A549 (cell line): ENCODE measurements around the gene ILRUN. TPM values are rescaled to one million over a fixed set of nuclear protein-coding genes. Genes with fewer than 3 reads are reported as not detected.
A peak's percentile ranks its signal among the peaks of the same experiment; 100 is the strongest.
"Not testable (repeated sequence)": the region's sequence is repeated elsewhere in the genome, so short reads cannot be mapped to it uniquely, and the experiment has no call there.

Experiments
- ATAC-seq, 2 experiments: fragments of 200-7000 bp in 1 of 2; fragments of >200 bp in 1 of 2; cut with Nextera tagmentation in 1 of 2; cut with Tn5 transposase in 1 of 2; 3 replicates each; pipeline versions ENCODE4 v1.8.0 to v1.9.1; 2018 to 2020; ENCODE audit warnings: mild to moderate bottlenecking in 1 of 2, moderate library complexity in 1 of 2
- CTCF ChIA-PET: fragments of 300-600 bp; sonication (Branson Sonifier 250); formaldehyde crosslinking; extraction: SDS; loops from one replicate; lab custom pipeline; 2021; ENCODE audit warnings: antibody characterized with exemption, inconsistent platforms; lab: Yijun Ruan, JAX
- POLR2A ChIA-PET: fragments of 350-600 bp; formaldehyde crosslinking; extraction: SDS; loops from one replicate; lab custom pipeline; 2021; ENCODE audit warnings: antibody characterized with exemption, inconsistent platforms; lab: Yijun Ruan, JAX
- DNase-seq, 2 experiments: peaks; one replicate each; pipeline versions ENCODE4 v3.0.0 to v3.0.0-alpha.2; 2011 to 2016; ENCODE audit warnings: low read depth in 1 of 2, low spot score in 1 of 2
- FAIRE-seq: peaks from 2 replicates; lab custom pipeline; 2011; peaks lifted over from hg19 to GRCh38; lab: Jason Lieb, UNC
- H3K27ac ChIP-seq, 2 experiments: fragments of >200 bp; sonication (Bioruptor Twin); formaldehyde crosslinking; 3 replicates each; pipeline ENCODE4 v1.5.1; 2016 to 2017
- H3K4me1 ChIP-seq: fragments of >200 bp; sonication (Bioruptor Twin); formaldehyde crosslinking; 3 replicates; pipeline ENCODE4 v1.6.1; 2016
- H3K4me2 ChIP-seq: fragments of >200 bp; sonication (Bioruptor Twin); formaldehyde crosslinking; 3 replicates; pipeline ENCODE4 v1.6.1; 2016
- H3K4me3 ChIP-seq: fragments of >200 bp; sonication (Bioruptor Twin); formaldehyde crosslinking; 3 replicates; pipeline ENCODE4 v1.5.1; 2016
- H3K9me3 ChIP-seq: fragments of >200 bp; sonication (Bioruptor Twin); formaldehyde crosslinking; 3 replicates; pipeline ENCODE4 v1.6.1; 2016
- BCL3 ChIP-seq: fragments of >200 bp; sonication (Bioruptor Twin); formaldehyde crosslinking; IDR thresholded peaks from 3 replicates; pipeline ENCODE4 v1.6.1; 2016
- CBX2 ChIP-seq: fragments of 200-600 bp; sonication (generic); IDR thresholded peaks from 2 replicates; pipeline ENCODE4 v1.6.1; 2016; ENCODE audit warnings: low read depth, mild to moderate bottlenecking, borderline replicate concordance
- CBX8 ChIP-seq: fragments of 200-600 bp; sonication (generic); IDR thresholded peaks from 2 replicates; pipeline ENCODE4 v1.6.1; 2016
- CHD4 ChIP-seq: fragments of 200-600 bp; sonication (generic); IDR thresholded peaks from 2 replicates; pipeline ENCODE4 v1.6.1; 2016; ENCODE audit warnings: antibody characterized with exemption, mild to moderate bottlenecking, borderline replicate concordance
- CTCF ChIP-seq: fragments of >200 bp; sonication (Bioruptor Twin); formaldehyde crosslinking; IDR thresholded peaks from 3 replicates; pipeline ENCODE4 v1.5.1; 2016
- E2F6 ChIP-seq: IDR thresholded peaks from 2 replicates; pipeline ENCODE4 v1.6.1; 2012; ENCODE audit warnings: low read depth, borderline replicate concordance
- EHF ChIP-seq: fragments of 250-450 bp; sonication (Bioruptor Pico); IDR thresholded peaks from 2 replicates; pipeline ENCODE4 v1.5.0; 2020; ENCODE audit warnings: mild to moderate bottlenecking
- FOSL2 ChIP-seq, 2 experiments: fragments of 450-650 bp in 1 of 2; fragments of >200 bp in 1 of 2; sonication (Bioruptor Twin) in 1 of 2; formaldehyde crosslinking; IDR thresholded peaks; 2 replicates each; pipeline versions ENCODE4 v1.5.0 to v1.6.1; 2016 to 2020; ENCODE audit warnings: mild to moderate bottlenecking in 1 of 2, moderate library complexity in 1 of 2
- HDAC2 ChIP-seq: fragments of 200-600 bp; sonication (generic); IDR thresholded peaks from 2 replicates; pipeline ENCODE4 v1.6.1; 2016
- HOXA7 ChIP-seq: fragments of 250-450 bp; sonication (Bioruptor Pico); IDR thresholded peaks from 2 replicates; pipeline ENCODE4 v1.5.0; 2020; ENCODE audit warnings: mild to moderate bottlenecking, moderate library complexity
- HOXB13 ChIP-seq: fragments of 250-450 bp; sonication (Bioruptor Pico); IDR thresholded peaks from 2 replicates; pipeline ENCODE4 v1.5.0; 2020; ENCODE audit warnings: low read depth, mild to moderate bottlenecking, moderate library complexity
- JUN ChIP-seq, 2 experiments: fragments of >200 bp; sonication (Bioruptor Twin); formaldehyde crosslinking; IDR thresholded peaks; 2 replicates in 1 of 2; 3 replicates in 1 of 2; pipeline ENCODE4 v1.6.1; 2016 to 2017
- JUNB ChIP-seq: fragments of >200 bp; sonication (Bioruptor Twin); formaldehyde crosslinking; IDR thresholded peaks from 2 replicates; pipeline ENCODE4 v1.6.1; 2016
- KDM5A ChIP-seq: fragments of 200-600 bp; sonication (generic); IDR thresholded peaks from 2 replicates; pipeline ENCODE4 v1.6.1; 2016; ENCODE audit warnings: antibody characterized with exemption, mild to moderate bottlenecking
- MAFK ChIP-seq: fragments of 450-650 bp; IDR thresholded peaks from 2 replicates; pipeline ENCODE4 v1.6.1; 2014; ENCODE audit not compliant: partially characterized antibody
- MYC ChIP-seq: IDR thresholded peaks from 2 replicates; pipeline ENCODE4 v1.6.1; 2012; ENCODE audit warnings: mild to moderate bottlenecking, inconsistent platforms, low read length, improper control_type of control experiment, borderline replicate concordance
- NFE2L2 ChIP-seq: fragments of 150-350 bp; conservative IDR thresholded peaks from 2 replicates; pipeline ENCODE4 v1.6.1; 2014; ENCODE audit warnings: low read length
- PBX3 ChIP-seq: IDR thresholded peaks from 2 replicates; pipeline ENCODE4 v1.6.1; 2012
- PHF8 ChIP-seq: fragments of 200-600 bp; sonication (generic); IDR thresholded peaks from 2 replicates; pipeline ENCODE4 v1.6.1; 2016; ENCODE audit warnings: low read depth, mild to moderate bottlenecking, antibody characterized with exemption, moderate library complexity, borderline replicate concordance
- POLR2AphosphoS2 ChIP-seq: conservative IDR thresholded peaks from 2 replicates; pipeline ENCODE4 v1.6.1; 2012; ENCODE audit warnings: low read length, improper control_type of control experiment, inconsistent platforms
- RARB ChIP-seq: fragments of 250-450 bp; sonication (Bioruptor Pico); IDR thresholded peaks from 2 replicates; pipeline ENCODE4 v1.8.0; 2021; ENCODE audit warnings: mild to moderate bottlenecking, moderate library complexity
- RCOR1 ChIP-seq: fragments of 150-350 bp; IDR thresholded peaks from 2 replicates; pipeline ENCODE4 v1.6.1; 2014; ENCODE audit warnings: antibody characterized with exemption, low read length, low read depth
- SREBF2 ChIP-seq: fragments of 450-650 bp; IDR thresholded peaks from 2 replicates; pipeline ENCODE4 v1.6.1; 2014; ENCODE audit warnings: mild to moderate bottlenecking, moderate library complexity
- USF2 ChIP-seq: fragments of 450-650 bp; IDR thresholded peaks from 2 replicates; pipeline ENCODE4 v1.6.1; 2014; ENCODE audit warnings: antibody characterized with exemption
- ZNF302 ChIP-seq: fragments of 250-450 bp; sonication (Bioruptor Pico); IDR thresholded peaks from 2 replicates; pipeline ENCODE4 v1.9.0; 2021; ENCODE audit warnings: inconsistent platforms, mild to moderate bottlenecking, moderate library complexity
- WGBS: methylation state at CpG from one replicate; pipeline ENCODE4 v1.1.6; 2017; ENCODE audit errors: missing lambda C conversion rate; 5-methylcytosine and 5-hydroxymethylcytosine counted together
- polyA plus RNA-seq, 4 experiments: library from polyadenylated mRNA; depleted of rRNA in 3 of 4; stranded (reverse); fragments of >200 nt; fragmentation: RNase III in 1 of 4; extraction: RNeasy Plus Mini Kit Qiagen cat#74134 plus additional on column Dnase treatment in 1 of 4; gene quantifications; 2 replicates in 3 of 4; 3 replicates in 1 of 4; pipeline ENCODE4 v1.2.3, GENCODE V29; 2011 to 2017

ILRUN gene
- polyA plus RNA-seq, 2 of the 4 experiments (the other 2 are of a cell fraction): 28.6 to 36.1 TPM

- ATAC-seq (peak; percentile 38 to 73; a peak in 3 of 6 replicates), DNase-seq (peak in 1 of 2 experiments; percentile 36)
- ChIA-PET POLR2A (interaction anchor here (1.2 to 2.3 kb wide), 2 partner anchors 38 to 99 kb away, joined by 4 to 13 read pairs; partner anchors contain the start of gene SNRPC), CTCF (interaction anchor here (1.2 to 1.8 kb wide), 4 partner anchors 8 to 98 kb away, joined by 3 to 5 read pairs (median 4); no protein-coding TSS in a partner anchor)
- Histone ChIP-seq H3K4me1 (peaks cover 41% of the 10 kb centered on the region), H3K27ac (peak overlapping the region; percentile 79 to 95), H3K4me3 (0 out of 3 replicates have a peak overlapping the region, but pooled peaks have one; percentile 28), H3K4me2 (peak overlapping the region; percentile 71)
- H3K9me3 ChIP-seq; FAIRE-seq; TF ChIP-seq FOSL2 (IDR thresholded peaks at IDR 0.05): not testable (repeated sequence)
- TF ChIP-seq FOSL2 (CRISPR knock-in tag; IDR thresholded peaks at IDR 0.05): peak; percentile 63
- 25% methylated on average over 6 of the region's 6 CpGs for WGBS
Measured at GRCh38 chr6:34657979-34658480, 38.5 kb downstream of the ILRUN start.

- Histone ChIP-seq H3K9me3 (no peaks in the 10 kb centered on the region), H3K4me3 (peak overlapping the region; percentile 28; the same call in 2 of the 3 replicates), H3K4me1 (peaks cover 42% of the 10 kb centered on the region), H3K27ac (peak overlapping the region; percentile 79 to 95), H3K4me2 (peak overlapping the region; percentile 71)
- 3% methylated on average over 2 of the region's 2 CpGs for WGBS
- peak; percentile 60 to 86 for DNase-seq
- FAIRE-seq: no peak
- CTCF ChIA-PET: interaction anchor here (1.4 to 1.8 kb wide), 4 partner anchors 16 to 99 kb away, joined by 3 to 5 read pairs (median 3); no protein-coding TSS in a partner anchor
- ATAC-seq: peak; percentile 89 to 97
- POLR2A ChIA-PET: interaction anchor here (1.2 to 2.3 kb wide), 2 partner anchors 38 to 99 kb away, joined by 4 to 13 read pairs; partner anchors contain the start of gene SNRPC
- TF ChIP-seq RCOR1 (no peak), MYC (no peak), MAFK (peak; percentile 97), USF2 (no peak), KDM5A (no peak), ZNF302 (CRISPR knock-in tag) (no peak), HOXB13 (CRISPR knock-in tag) (no peak), JUN (IDR thresholded peaks at IDR 0.05) (peak in 1 of 2 experiments; percentile 23; a peak in 1 of 5 replicates), BCL3 (no peak), NFE2L2 (peak; percentile 62), POLR2AphosphoS2 (no peak)
- TF ChIP-seq, all 56 proteins: peak for 3
Measured at GRCh38 chr6:34657307-34657978, 39.1 kb downstream of the ILRUN start.

GRCh38 chr6:34657037-34657306 lies 39.6 kb downstream of the ILRUN start:
- DNase-seq (no peak), ATAC-seq (no peak), FAIRE-seq (no peak)
- Histone ChIP-seq H3K4me3 (peak overlapping the region; percentile 28; the same call in 1 of the 3 replicates), H3K4me1 (peaks cover 47% of the 10 kb centered on the region), H3K9me3 (no peaks in the 10 kb centered on the region), H3K4me2 (peak overlapping the region; percentile 71), H3K27ac (peak overlapping the region; percentile 79 to 95)
- ChIA-PET CTCF (interaction anchor here (1.4 to 1.8 kb wide), 3 partner anchors 20 to 99 kb away, joined by 3 to 5 read pairs (median 3); no protein-coding TSS in a partner anchor), POLR2A (interaction anchor here (1.2 to 2.3 kb wide), 2 partner anchors 39 to 100 kb away, joined by 4 to 13 read pairs; partner anchors contain the start of gene SNRPC)
- 3% methylated on average over 1 of the region's 1 CpG for WGBS
- no peak for TF ChIP-seq SREBF2
- TF ChIP-seq CHD4: no peak
- TF ChIP-seq PHF8: no peak
- TF ChIP-seq CBX2: no peak
- TF ChIP-seq MYC: no peak
- no peak for TF ChIP-seq POLR2AphosphoS2
- TF ChIP-seq PBX3: no peak
- no peak for TF ChIP-seq CTCF
- no peak for TF ChIP-seq HOXB13 (CRISPR knock-in tag)
- no peak for TF ChIP-seq JUNB
- TF ChIP-seq HOXA7 (CRISPR knock-in tag): no peak
- no peak for TF ChIP-seq RARB (CRISPR knock-in tag)
- TF ChIP-seq HDAC2: no peak
- no peak for TF ChIP-seq EHF (CRISPR knock-in tag)
- no peak for TF ChIP-seq E2F6
- TF ChIP-seq CBX8: no peak
- TF ChIP-seq JUN (IDR thresholded peaks at IDR 0.05): no peak
